Stimulated activated CD8-positive, alpha-beta memory T cell treated with anti-CD3 and anti-CD28 coated beads, Interleukin-7, amount 100 ng/mL, for 4 hours (primary cell): ENCODE measurements around the gene HHAT.

Experiments used
- DNase-seq, 2 donors: peaks; one replicate each; pipeline ENCODE4 v3.0.0-alpha.2; 2020; ENCODE audit warnings: low read depth in 2 of 2

HHAT gene

DNA sequence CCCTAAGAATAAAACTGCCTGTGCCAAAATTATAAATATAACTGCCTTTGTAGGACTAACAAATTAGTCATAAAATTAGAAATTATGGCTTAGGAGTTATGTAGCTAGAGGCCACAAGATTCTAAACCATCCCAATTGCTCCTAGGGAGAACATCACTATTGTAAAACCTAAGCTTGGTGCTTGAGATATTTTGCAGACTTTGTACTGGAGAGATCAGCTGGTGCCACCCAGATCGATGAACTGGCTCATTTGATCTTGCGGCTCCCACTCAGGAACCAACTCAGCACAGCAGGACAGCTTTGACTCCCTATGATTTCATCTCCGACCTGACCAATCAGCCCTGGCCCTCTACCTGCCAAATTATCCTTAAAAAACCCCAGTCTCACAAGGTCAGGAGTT lies 30.6 kb downstream of the HHAT start:
- DNase-seq: no peak

DNA sequence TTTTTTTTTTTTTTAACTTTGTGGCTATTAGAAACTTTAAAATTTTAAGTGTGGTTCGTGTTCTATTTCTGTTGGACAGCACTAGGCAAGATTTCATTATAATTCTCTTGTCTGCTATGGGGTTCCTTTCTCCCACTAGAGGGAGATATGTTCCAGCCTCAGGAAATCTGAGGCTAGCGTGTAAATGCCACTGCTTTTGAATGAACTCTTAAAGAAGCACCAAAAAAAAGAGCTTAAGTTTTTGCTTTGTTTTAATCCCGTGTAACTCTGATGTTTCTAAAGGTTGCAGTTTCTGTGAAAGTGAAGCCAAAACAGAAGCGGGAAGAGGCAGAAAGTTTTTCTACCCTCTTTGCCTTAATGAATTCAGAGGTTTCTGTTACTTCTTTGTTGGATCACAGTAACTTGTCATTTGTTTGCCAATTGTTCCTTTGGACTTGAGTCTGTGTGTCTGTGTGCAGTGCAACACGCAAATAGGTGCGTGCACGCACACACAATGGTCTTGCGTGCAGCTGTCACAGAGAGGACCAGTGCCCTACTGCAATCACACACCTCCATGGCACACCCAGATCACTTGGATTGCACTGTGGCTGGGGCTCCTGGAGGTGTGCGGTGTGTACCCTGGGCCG lies 32.3 kb downstream of the HHAT start:
- no peak for DNase-seq

DNA sequence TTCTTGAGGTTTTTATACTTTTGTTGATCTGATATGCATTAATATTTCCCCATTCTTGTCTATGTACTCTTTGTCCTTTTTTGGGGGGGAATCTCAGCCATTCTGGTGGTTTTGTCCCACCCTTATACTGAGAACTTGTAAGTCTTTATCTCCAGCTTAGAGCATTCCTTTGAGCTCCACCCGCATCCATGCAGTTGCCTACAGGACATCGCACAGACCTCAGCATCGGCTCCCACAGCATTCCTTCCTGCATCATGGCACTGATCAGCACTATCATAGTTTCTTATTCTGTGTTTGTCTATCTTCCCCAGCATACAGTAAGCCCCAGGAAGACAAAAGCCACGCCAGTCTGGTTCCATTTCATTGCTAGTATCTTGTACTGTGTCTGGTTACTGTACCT lies 33.0 kb downstream of the HHAT start:
- no peak for DNase-seq

DNA sequence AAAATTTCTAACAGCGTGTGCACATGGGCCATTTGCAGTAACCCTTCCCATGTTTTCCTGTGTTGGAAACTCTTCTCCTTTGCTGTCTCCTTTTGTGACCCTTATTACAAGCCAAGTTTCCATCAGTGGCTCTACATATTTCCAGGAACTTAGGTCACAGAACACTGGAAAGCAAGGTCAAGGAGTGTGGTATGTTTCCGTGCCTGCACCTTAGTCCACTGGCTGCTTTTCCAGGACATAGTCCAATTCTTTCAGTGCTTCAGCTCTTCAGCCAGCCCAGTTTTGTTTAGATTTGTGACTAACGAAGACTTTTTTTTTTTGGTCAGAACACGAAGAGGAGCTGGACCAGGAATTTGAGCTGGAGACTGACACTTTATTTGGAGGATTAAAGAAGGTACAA lies 33.8 kb downstream of the HHAT start:
- DNase-seq: no peak

DNA sequence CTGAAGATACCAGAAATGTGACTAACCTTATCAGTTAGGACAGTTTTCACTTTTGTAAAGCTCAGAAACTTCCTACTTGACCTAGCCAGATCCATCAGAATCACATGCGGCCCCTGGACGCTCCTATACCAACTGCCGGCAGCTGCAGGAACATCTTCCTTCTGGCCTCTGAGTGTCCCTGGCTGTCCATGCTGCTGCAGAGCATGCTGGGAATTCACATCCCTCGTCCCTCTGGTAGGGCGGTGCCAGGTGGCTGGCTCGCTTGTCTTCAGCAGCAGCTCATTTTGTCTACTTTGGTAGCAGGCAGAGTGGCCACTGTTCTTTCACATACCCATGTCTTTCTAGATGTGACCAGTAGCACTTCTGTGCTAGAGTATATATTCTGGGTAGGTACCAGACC lies 34.4 kb downstream of the HHAT start:
- DNase-seq: no peak

DNA sequence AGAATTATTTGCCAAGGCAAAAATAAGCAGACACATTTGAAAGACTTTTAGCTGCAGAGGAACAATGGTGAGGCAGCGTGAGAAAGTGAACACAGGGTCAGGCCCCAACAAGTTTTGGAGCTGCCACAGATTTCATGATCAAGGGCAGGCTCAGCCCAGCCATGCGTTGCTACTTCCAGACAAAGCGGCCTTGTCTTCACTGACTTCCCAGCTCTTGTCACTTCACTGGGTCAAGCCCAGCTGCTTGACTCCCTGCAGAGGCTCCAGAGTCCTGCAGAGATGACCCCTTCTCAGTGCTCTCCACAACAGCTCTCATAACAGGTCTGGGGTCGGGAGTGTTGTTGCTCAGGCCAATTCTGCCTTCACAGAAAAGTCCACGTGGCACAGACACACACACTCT lies 35.8 kb downstream of the HHAT start:
- no peak for DNase-seq

DNA sequence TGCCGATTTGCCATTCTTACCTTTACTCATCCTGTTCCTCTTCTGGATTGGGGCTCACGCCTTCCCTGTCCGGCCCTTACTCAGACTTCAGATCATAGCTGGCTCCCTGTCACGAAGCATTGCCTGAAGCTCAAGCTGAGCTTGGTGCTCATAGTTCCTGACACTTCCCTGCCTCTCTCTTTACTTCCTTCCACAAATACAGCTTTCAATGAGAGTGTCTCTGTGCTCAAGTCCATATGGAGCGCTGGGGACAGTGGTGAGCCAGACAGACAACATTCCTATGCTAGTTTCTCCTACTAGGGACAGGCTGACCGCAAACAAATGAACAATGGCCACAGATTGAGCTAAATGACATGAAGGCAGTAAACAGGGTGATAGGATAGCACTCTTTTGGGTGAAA lies 38.1 kb downstream of the HHAT start:
- DNase-seq: no peak

DNA sequence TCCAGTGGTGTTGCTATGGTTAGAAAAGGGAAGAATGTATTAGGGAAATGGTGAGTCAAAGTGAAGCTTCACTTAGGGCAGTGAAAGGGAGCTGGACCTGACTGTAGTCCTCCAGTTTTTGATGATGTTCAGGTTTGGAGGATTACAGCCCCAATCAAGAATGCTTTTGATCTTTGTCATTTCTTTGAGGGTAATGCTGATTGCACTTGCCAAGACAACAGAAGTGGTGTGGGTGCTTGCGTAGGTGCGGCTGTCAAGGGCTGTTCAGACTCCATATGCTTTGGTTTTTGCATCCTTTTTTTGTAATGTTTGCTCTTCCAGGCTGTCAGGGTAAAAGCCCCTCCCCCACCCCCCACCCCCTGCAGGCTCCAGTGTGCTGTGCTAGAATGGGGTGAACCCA lies 38.9 kb downstream of the HHAT start:
- no peak for DNase-seq

DNA sequence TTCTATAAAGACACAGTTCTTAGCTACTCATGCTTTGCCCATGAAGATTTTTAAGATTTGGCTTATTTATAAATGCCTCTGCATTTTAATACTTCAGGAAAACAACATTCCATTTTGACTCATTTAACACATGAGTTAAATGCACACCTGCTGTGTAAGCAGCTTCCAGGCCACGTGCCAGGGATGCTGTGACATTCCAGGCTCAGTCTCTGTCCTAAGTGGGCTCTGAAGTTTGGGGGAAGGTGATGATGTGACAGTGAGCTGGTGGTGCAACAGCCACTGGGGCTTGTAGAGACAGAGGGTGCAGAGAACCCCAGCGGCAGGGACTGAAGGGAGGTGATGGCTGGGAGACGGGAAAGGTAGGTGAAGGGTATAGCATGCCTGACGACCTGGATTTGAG lies 40.7 kb downstream of the HHAT start:
- no peak for DNase-seq

DNA sequence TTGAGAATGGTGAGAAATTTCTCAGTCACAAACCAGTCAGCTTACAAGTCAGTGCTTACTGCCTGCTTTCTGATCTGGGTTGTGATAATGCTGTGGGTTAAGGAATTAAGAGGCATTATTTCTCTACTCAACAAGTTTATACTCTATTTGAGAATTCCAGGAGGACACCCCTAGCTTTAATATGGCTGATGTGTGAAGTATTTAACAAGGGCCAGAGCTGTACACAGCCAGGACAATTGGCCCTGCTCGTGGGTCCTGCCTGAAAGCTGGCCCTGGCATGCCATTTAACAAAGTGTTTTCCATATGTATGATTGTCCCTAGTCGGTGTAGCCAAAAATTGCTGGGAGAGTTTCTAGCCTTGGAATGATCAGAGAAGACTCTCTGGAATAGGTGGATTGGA lies 43.2 kb downstream of the HHAT start:
- no peak for DNase-seq

DNA sequence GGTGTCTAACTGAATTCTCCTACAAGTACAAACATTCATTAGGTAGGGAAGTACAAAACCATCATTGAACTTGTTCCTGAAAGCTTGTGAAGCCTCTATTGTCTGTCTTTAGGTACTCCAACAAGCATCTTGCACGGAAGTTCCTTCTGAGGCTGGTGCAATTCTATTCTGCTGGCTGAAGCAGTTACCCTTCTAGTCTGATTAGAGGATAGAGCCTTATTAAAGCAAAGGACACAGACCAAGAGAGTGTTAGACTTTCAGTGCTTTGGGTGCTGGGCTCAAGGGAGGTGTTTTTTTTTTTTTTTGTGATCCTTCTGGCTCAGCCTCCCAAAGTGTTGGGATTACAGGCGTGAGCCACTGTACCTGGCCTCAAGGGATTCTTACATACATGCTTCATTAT lies 43.8 kb downstream of the HHAT start:
- DNase-seq: no peak

DNA sequence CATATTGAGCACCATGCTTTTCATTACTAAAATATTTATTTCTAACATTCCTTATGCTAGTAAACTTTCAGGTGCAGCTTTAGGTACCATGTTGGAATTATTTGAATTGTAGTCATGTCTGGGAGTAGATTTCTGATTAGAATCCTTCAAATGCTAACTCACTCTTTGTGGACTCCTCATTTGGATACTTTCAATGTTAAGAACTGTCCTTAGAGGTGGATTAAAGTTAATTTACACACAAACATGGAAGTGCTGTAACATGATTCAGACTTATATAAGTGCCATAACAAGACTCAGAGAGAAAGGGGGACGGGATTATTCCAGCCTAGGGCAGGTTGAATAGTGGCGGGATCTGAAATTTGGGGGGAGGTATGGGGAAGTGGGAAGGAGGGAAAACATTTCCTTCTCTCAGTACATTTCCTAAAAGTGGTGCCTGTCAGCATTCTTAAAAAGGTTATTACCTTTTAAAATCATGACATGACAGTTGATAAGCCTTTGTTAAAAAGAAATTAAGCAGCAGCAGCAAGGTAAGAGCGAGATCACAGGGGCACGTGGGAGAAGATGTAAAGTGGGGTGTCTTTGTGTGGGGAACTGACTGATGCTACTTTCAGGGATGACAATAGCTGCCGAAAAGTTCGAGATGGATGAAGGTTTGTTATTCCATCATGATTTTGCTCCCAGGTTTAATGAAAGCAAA lies 44.4 kb downstream of the HHAT start:
- no peak for DNase-seq

DNA sequence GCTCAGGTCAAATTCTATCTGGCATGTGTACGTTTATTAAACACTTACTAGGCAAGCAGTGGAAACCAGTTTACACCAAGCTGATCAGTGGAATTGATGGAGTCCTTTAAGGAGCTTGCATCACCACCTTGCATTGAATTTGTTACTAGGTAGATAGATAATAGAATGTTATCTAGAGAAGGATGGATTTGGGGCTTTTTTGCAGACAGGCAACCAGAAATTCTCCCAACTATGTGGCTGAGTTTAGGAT lies 44.9 kb downstream of the HHAT start:
- DNase-seq: no peak

DNA sequence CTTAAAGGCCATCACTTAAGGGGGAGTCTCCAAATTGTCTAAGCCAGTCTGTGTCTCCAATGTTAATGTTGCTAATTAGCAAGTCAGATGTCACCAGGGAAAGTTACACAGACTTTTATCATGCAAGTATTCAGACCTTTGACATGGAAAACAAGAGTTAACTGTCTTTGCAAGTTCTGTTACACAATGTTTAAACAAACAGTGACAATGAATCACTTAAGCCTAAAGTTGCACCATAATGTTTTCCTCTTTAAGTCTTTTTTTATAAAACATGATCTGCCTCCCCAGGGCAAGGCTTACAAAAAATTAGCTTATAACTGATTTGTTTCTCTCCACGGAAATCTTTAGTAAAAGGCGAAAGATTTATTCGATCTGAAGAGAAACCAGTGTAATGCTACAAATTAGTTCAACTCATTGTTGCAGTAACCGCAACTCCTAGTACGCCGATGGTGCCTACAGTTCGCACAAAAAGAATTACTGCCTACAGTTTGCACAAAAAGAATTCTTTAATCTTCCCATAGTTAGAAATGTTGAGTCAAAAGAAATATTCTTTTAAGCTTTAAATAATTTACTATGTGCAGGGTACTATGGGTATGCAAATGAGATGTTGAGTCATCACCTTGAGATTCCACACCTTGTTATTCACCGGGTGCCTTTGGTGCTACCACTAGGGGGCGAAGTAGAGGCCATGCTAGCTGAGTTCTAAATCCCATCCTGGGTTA lies 45.3 kb downstream of the HHAT start:
- peak; percentile 30 to 41 for DNase-seq

DNA sequence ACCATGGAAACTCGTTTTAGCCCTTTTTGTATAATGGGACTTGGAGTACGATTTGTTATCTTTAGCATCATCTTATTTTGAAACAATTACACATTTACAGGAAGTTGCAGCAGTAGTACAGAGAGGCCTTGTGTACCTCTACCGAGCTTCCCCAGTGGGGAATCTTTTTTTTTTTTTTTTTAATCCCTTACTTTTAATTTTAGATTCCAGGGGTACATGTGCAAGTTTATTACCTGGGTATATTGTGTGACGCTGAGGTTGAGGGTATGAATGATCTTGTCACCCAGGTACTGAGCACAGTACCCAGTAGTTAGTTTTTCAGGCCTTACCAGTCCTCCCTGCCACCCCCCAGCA lies 45.9 kb downstream of the HHAT start:
- no peak for DNase-seq

DNA sequence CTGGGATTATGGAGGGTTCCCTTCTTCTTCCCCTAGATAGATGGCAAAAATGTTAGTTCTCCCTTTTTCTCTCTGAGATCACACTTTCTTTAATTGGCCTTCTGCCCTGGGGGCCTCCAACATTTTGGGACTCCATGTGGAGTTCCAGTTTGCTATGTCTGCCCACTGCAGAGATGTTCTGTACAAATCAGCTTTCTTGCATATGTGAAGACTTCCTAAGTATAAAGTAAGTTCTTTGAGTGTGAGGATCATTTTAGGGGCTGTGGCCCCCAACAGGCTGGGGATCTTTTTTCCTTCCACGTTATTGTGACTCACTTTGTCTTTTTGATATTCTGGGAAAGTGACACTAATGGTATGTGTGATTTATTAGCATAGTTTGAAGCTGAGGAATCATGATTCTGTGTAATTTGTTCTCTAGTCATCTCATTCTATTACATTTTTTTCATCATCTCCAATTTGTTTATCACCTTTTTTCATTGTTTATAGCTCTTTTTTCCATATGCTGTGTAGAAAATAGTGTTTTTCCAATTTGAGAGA lies 48.2 kb downstream of the HHAT start:
- no peak for DNase-seq

DNA sequence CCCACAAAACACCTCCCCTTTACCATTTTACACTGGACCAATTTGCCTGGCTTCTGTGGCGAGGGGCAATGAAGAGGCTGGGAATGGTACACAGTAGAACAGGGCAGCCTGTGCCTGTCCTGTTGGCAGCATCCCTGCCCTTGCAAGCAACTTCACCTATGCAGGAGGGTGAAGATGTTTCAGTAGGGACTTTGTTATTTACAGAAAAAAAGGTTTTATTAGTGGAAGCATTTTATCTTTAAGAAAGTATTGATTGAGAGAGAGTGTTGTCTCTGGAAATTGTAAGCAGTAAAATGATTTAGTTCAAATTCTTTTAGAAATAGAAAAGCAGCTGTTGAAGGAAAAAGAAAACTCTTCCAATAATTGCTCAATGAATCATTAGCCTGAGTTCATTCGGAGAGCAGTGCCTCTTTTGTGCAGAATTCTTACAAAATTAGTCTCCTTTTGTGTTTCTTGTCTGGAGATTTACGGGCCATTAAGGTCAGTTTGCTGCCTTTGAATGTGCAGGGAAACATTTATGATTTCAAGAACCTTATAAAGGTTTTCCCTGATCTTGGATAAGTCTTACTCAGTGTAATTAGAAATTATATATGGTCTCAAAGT lies 49.1 kb downstream of the HHAT start:
- no peak for DNase-seq

DNA sequence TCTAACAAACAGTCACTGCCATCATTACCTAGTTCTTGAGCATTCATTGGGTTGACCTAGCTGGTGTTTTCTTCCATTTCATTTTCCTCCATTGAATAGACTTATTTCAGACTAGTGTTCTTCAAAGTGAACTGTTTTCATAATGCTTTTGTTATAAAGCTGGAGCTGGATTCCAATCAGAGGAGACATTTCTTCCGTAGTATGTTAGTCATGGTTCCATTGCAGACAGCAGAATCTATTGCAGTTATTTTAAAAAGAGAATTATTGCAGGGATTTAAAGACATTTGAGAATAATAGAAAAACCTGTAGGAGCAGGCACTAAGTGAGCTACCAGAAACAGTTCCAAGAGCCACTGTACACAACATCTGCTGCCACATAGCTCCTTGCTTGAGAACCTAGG lies 50.0 kb downstream of the HHAT start:
- no peak for DNase-seq

DNA sequence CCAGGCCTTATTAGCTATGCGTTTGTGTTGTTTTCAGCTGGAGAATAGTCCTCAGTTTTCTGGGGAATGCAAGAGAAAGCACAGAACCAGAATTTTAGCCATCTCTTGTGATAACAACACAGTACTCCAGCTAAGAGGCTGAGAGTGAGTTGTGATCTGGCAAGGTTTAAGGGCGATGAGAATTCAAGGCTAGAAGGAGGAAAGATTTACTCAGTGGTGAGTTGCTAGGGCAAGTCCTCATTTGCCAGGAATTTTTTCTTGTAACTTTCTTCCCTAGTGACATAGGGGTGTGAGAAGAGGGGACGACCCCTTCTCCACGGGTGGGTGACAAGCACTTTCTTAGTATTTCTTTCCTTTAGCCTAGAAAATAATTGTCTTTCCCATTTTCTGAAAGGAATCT lies 53.2 kb downstream of the HHAT start:
- DNase-seq: no peak

DNA sequence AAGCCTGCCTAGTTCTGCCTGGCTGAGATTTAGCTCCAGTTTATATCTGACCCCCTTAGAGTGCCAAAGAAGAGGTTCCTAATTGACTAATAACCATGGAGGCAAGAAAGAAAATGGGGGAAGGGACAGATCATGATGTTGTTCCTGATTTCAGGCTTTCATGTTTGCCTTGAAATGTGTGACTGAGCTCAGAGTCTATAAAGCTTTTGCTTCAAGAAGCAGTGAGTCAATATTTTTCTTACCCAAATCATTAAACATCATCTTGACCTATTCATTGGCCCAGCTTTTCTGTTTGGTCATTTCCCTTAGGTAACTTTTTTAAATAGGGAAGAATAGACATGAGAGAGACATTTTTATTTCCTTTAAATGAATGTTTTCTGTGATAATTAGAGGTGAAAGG lies 55.9 kb downstream of the HHAT start:
- DNase-seq: no peak

DNA sequence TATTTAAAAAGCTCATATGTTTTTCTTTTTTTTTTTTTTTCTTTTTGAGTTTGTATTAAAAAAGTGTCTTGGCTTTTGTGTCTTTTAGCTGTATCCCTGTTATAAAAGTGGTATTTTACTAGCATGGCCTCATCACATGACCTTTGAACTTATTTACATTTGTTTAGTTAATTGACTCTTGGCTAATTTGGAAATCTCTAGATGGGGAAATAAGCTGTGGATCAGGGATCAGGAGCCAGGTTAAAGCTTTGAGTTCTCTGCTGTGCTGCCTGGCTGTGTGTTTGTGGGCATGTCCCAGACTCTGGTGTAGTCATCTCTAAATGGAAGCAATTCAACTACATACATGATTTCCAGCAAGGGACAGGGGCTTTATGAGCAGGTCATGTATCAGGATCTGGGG lies 56.5 kb downstream of the HHAT start:
- DNase-seq: no peak

DNA sequence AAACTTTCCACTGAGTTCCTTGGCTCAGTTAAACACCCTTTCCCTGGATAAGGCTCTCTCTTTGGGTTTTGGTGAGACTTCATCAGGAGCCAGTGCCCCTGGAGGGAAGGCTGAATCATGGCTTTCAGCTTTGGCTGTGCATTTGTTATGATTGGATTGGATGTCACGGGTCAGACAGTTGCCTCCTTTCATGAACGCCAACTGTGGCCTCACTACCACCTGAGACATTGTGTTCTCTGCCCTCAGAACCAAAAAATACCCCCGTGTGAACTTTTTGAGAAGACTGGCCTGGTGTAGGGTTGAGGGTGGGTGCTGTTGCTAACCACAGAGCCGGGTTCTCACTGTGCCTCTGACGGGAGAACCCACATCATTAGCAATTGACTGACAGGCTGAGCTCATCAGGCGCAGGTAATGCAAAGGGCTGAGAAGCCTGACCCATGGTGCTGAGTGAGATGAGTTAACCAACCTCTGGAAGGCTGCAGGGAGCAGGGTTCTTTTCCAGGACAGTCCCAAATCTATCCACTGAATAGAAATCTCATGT lies 65.6 kb downstream of the HHAT start:
- peak in 1 of 2 donors; percentile 2 for DNase-seq

DNA sequence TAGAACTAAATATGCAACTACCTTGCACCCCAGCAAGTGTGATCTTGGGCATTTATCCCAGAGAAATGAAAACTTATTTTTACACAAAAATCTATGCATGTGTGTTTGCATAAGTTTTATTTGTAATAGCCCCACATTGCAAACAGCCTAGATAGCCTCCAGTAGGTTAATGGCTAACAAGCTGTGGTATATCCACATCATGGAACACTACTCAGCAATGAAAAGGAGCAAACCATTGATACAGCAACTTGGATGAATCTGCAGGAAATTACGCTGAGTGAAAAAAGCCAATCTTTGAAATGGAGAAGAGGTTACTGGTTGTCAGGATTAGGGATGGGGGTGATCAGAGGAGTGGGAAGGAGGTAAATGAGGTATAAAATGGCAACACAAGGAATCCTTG lies 67.8 kb downstream of the HHAT start:
- DNase-seq: no peak
